ENCODE data around the gene AATF. TPM values are rescaled to one million over a fixed set of nuclear protein-coding genes. Genes with fewer than 3 reads are reported as not detected.

Gene AATF
- total RNA-seq, 1 donor from 2014 or later = 70.2 TPM

DNA sequence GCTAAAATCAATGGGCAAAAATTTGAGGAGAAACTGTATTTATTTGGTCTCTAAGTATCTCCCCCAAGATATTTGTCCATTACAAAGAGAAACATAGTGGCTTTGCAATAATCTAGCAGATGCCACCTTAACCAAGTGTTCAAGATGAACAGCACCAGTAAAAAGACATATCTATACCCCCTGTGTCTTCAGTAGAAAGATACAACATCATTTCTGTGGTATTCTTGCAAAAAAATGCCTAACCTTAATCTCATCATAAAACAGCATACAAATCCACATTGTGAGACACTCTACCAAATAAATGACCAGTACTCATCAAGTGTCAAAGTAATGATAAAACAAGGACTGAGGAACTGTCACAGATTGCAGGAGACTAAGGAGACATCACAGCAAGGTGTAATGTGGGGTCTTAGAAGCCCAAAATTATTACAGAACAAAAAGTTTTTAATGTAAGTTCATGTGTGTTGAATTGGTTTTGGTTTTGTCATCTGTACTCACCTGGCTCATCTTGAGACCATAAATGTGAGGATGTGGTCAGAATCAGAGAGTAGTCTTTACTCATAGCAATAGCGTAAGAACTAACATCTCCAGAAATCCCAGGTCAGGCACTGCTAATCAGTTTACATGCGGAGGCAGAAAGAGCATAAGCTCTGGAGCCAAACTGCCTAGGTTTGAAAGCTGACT, 77.2 kb downstream of the AATF start:
- no peak for DNase-seq (ENCODE audit: low read depth)
- TF ChIP-seq, protein P1, sequence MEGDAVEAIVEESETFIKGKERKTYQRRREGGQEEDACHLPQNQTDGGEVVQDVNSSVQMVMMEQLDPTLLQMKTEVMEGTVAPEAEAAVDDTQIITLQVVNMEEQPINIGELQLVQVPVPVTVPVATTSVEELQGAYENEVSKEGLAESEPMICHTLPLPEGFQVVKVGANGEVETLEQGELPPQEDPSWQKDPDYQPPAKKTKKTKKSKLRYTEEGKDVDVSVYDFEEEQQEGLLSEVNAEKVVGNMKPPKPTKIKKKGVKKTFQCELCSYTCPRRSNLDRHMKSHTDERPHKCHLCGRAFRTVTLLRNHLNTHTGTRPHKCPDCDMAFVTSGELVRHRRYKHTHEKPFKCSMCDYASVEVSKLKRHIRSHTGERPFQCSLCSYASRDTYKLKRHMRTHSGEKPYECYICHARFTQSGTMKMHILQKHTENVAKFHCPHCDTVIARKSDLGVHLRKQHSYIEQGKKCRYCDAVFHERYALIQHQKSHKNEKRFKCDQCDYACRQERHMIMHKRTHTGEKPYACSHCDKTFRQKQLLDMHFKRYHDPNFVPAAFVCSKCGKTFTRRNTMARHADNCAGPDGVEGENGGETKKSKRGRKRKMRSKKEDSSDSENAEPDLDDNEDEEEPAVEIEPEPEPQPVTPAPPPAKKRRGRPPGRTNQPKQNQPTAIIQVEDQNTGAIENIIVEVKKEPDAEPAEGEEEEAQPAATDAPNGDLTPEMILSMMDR (conservative IDR thresholded peaks at IDR 0.05; ENCODE audit: low read depth, low read length) = no peak
- H3K4me3 ChIP-seq (ENCODE audit: low read depth, low read length) = no peak overlapping the region

DNA sequence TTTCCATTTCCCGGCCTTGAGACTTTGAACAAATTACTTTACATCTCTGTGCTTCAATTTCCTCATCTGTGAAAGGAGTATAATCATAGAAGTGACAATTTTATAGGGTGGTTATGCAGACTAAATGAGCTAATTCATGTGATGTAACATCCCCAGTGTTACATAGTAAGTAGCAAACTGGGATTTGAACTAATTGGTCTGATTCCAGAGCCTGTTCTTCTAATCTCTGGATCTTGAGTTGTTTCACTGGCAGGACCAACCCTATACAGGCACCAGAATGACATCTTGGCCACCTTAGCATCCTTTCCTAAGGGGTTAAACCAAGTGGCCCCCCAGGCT, 77.7 kb downstream of the AATF start:
- TF ChIP-seq, protein P1 (conservative IDR thresholded peaks at IDR 0.05; ENCODE audit: low read depth, low read length) = no peak
- no peak overlapping the region for H3K4me3 ChIP-seq (ENCODE audit: low read depth, low read length)

DNA sequence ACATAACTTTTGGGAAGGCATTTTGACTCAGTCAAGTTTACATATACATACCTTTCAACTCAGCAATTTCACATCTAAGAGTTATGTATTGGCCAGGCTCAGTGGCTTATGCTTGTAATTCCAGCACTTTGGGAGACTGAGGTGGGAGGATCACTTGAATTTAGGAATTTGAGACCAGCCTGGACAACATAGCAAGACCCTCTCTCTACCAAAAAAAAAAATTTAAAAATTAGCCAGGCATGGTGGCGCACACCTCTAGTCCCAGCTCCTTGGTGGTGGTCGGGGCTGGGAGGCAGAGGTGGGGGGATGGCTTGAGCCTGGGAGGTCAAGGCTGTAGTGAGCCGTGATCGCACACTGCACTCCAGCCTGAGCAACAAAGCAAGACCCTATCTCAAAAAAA, 79.3 kb downstream of the AATF start:
- TF ChIP-seq, protein P1 (conservative IDR thresholded peaks at IDR 0.05; ENCODE audit: low read depth, low read length) = no peak
- no peak overlapping the region for H3K4me3 ChIP-seq (ENCODE audit: low read depth, low read length)
- DNase-seq (ENCODE audit: low read depth) = no peak

More for the DNA sequence above, 77.7 kb downstream of the AATF start:
- no peak for DNase-seq (ENCODE audit: low read depth)

DNA sequence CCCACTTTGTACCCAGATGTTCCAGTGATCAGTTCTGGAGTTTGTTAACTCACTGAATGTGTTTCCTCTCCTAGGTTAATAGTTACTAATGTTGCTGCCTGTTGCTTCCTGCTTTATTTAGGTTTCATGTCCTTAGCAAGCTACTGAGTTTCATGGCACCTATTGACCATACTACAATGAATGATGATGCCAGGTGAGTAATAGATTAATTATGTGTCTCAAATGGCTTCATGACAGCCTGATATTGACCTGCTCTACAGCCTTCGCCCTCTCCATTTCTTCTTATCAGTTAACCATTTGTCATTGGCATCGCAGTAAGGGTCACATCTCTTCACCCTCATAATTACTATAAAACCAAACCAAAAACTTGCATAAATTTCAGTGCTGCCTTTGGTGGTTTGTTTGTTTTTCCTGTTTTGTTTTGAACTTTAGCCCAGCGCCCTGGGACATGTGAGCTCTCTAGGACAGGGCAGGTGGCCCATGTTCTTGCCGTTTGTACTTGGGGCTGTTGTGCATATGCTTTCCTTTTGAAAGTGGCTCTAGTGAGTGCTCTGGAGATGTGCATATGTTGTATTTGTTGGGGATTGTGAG, 82.8 kb downstream of the AATF start:
- TF ChIP-seq, protein P1 (conservative IDR thresholded peaks at IDR 0.05; ENCODE audit: low read depth, low read length) = no peak
- no peak for DNase-seq (ENCODE audit: low read depth)
- H3K4me3 ChIP-seq (ENCODE audit: low read depth, low read length) = no peak overlapping the region

DNA sequence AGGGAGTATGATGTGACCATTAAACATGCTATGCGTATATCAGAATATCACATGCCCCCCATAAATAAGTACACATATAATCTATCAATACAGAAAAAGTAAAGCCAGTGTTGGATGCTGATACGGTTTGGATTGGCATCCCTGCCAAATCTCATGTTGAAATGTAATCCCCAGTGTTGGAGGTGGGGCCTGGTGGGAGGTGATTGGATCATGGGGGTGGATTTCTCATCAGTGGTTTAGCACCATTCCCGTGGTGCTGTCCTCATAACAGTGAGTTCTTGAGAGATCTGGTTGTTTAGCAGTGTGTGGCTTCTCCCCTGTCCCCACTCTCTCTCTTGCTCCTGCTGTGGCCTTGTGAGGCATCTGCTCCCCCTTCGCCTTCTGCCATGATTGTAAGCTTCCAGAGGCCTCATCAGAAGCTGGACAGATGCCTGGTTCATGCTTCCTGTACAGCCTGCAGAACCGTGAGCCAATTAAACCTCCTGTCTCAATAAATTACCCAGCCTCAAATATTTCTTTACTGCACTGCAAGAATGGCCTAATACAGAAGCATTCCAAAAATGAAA, 88.9 kb downstream of the AATF start:
- TF ChIP-seq, protein P1 (conservative IDR thresholded peaks at IDR 0.05; ENCODE audit: low read depth, low read length) = no peak
- no peak for DNase-seq (ENCODE audit: low read depth)
- no peak overlapping the region for H3K4me3 ChIP-seq (ENCODE audit: low read depth, low read length)

DNA sequence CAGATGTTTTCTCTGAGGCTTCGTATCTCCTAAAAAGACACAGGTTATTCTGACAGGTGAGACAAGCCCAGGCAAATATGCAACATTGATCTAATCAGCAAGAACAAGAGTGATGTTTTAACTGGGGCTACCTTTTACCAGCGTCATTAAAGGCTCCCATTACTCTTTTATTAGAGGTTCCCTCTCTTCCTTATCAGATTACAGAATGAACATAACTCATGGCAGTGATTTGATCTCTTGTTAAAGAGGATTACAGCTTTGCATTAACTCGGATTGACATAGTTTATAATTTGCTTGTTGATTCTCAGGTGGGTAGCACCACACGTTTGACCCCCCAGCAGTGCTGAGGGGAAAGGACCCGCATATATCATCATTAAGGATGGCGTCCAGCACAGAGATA, 90.5 kb downstream of the AATF start:
- TF ChIP-seq, protein P1 (conservative IDR thresholded peaks at IDR 0.05; ENCODE audit: low read depth, low read length) = no peak
- H3K4me3 ChIP-seq (ENCODE audit: low read depth, low read length) = no peak overlapping the region
- DNase-seq (ENCODE audit: low read depth) = no peak

All from epithelial cell of proximal tubule (primary cell).